ENCODE measurements around the gene TOM1L2.

DNA sequence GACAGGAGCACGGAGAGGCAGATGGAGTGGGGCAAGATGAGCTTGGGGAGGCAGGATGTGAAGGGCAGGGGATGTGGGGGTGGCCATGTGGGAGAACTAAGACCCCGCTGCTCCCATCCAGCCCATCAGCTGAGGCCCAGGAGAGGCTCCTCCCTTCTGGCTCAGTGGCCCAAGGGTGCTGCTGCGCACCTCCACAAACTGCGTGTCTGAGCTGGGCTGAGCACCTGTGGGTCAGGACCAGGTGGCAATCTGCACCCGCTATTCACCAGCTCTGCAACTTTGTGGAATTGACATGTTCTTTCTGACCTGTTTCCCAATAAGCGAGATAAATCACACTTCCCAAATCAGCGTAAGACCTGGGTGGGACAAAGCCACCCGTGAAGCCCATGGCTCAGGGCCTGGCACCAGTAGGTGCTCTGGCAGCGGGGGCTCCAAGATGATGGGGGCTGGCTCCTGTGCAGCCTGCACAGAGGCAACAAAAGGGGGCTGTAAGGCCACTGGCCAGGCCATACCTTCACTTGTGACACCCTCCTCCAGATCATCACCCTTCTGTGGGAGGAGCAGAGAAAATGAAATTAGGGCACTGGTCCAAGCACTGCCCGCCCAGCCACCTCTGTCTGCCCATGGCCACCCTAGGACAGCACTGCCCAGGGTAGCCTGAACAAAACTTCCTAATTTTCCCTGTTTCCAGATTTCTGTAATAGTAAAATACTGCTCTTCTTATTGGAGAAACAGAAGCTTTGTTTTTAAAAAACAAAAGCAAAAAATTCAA is 123.7 kb downstream of the TOM1L2 start:
- TF ChIP-seq, protein P1, sequence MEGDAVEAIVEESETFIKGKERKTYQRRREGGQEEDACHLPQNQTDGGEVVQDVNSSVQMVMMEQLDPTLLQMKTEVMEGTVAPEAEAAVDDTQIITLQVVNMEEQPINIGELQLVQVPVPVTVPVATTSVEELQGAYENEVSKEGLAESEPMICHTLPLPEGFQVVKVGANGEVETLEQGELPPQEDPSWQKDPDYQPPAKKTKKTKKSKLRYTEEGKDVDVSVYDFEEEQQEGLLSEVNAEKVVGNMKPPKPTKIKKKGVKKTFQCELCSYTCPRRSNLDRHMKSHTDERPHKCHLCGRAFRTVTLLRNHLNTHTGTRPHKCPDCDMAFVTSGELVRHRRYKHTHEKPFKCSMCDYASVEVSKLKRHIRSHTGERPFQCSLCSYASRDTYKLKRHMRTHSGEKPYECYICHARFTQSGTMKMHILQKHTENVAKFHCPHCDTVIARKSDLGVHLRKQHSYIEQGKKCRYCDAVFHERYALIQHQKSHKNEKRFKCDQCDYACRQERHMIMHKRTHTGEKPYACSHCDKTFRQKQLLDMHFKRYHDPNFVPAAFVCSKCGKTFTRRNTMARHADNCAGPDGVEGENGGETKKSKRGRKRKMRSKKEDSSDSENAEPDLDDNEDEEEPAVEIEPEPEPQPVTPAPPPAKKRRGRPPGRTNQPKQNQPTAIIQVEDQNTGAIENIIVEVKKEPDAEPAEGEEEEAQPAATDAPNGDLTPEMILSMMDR (IDR thresholded peaks at IDR 0.05; ENCODE audit: borderline replicate concordance, extremely low read depth, low read length, poor library complexity, severe bottlenecking), result no peak
- no peak for TF ChIP-seq EZH2 (IDR thresholded peaks at IDR 0.05; ENCODE audit: borderline replicate concordance, low read depth, low read length, severe bottlenecking)
